Astrocyte (in vitro differentiated cells and primary cell): ENCODE measurements around the gene SOX21. TPM values are rescaled to one million over a fixed set of nuclear protein-coding genes. Genes with fewer than 3 reads are reported as not detected.
A peak's percentile ranks its signal among the peaks of the same experiment; 100 is the strongest.

Source experiments
- DNase-seq: peaks from one replicate; pipeline ENCODE4 v3.0.0-alpha.2; 2010; ENCODE audit warnings: low read depth
- FAIRE-seq: peaks from 2 replicates; lab custom pipeline; 2011; peaks lifted over from hg19 to GRCh38; lab: Jason Lieb, UNC
- H2AFZ ChIP-seq: 2 replicates; pipeline ENCODE4 v1.6.0; 2012; ENCODE audit warnings: low read depth, low read length, inconsistent platforms
- H3K27ac ChIP-seq: 2 replicates; pipeline ENCODE4 v1.5.1; 2011; ENCODE audit warnings: low read depth, low read length, inconsistent platforms
- H3K27me3 ChIP-seq: 2 replicates; pipeline ENCODE4 v1.6.0; 2011; ENCODE audit warnings: low read length, inconsistent platforms; ENCODE audit not compliant: insufficient read depth
- H3K36me3 ChIP-seq: 2 replicates; pipeline ENCODE4 v1.5.1; 2011; ENCODE audit warnings: low read length, inconsistent platforms; ENCODE audit not compliant: insufficient read depth
- H3K4me1 ChIP-seq: 2 replicates; pipeline ENCODE4 v1.5.1; 2011; ENCODE audit warnings: low read length, inconsistent platforms; ENCODE audit not compliant: insufficient read depth
- H3K4me2 ChIP-seq: 2 replicates; pipeline ENCODE4 v1.6.0; 2012; ENCODE audit warnings: low read length, inconsistent platforms
- H3K4me3 ChIP-seq: 2 replicates; pipeline ENCODE4 v1.5.1; 2011; ENCODE audit warnings: low read depth, mild to moderate bottlenecking, low read length, inconsistent platforms; ENCODE audit not compliant: insufficient read depth
- H3K79me2 ChIP-seq: 2 replicates; pipeline ENCODE4 v1.6.0; 2012; ENCODE audit warnings: mild to moderate bottlenecking, low read length, inconsistent platforms; ENCODE audit not compliant: insufficient read depth
- H3K9ac ChIP-seq: 2 replicates; pipeline ENCODE4 v1.6.0; 2012; ENCODE audit warnings: mild to moderate bottlenecking, low read length, inconsistent platforms
- H3K9me3 ChIP-seq: 2 replicates; pipeline ENCODE4 v1.5.1; 2012; ENCODE audit warnings: low read depth, mild to moderate bottlenecking, low read length, inconsistent platforms; ENCODE audit not compliant: insufficient read depth
- H4K20me1 ChIP-seq: 2 replicates; pipeline ENCODE4 v1.6.0; 2012; ENCODE audit warnings: low read length, inconsistent platforms; ENCODE audit not compliant: insufficient read depth
- H3K27ac Mint-ChIP-seq: one replicate; pipeline ENCODE4 v1.8.0; 2021; ENCODE audit warnings: mild to moderate bottlenecking, mixed read lengths; ENCODE audit not compliant: unreplicated experiment
- H3K27me3 Mint-ChIP-seq: one replicate; pipeline ENCODE4 v1.8.0; 2021; ENCODE audit warnings: low read depth, mixed read lengths; ENCODE audit not compliant: unreplicated experiment
- H3K36me3 Mint-ChIP-seq: one replicate; pipeline ENCODE4 v1.8.0; 2021; ENCODE audit warnings: low read depth, mixed read lengths; ENCODE audit not compliant: unreplicated experiment
- H3K4me1 Mint-ChIP-seq: one replicate; pipeline ENCODE4 v1.8.0; 2021; ENCODE audit warnings: low read depth, mixed read lengths; ENCODE audit not compliant: unreplicated experiment
- H3K4me3 Mint-ChIP-seq: one replicate; pipeline ENCODE4 v1.8.0; 2021; ENCODE audit warnings: mild to moderate bottlenecking, moderate library complexity, mixed read lengths; ENCODE audit not compliant: unreplicated experiment
- H3K9me3 Mint-ChIP-seq: one replicate; pipeline ENCODE4 v1.8.0; 2021; ENCODE audit warnings: mild to moderate bottlenecking, mixed read lengths; ENCODE audit not compliant: unreplicated experiment
- CTCF ChIP-seq: IDR thresholded peaks from 2 replicates; pipeline ENCODE4 v1.5.1; 2011; ENCODE audit warnings: low read depth, mild to moderate bottlenecking, inconsistent platforms, low read length, moderate library complexity; ENCODE audit not compliant: insufficient read depth
- EZH2 ChIP-seq: IDR thresholded peaks from 2 replicates; pipeline ENCODE4 v1.6.1; 2012; ENCODE audit warnings: mild to moderate bottlenecking, low read length, inconsistent platforms; ENCODE audit not compliant: insufficient read depth
- total RNA-seq: library from RNA; stranded (reverse); gene quantifications from 2 replicates; pipeline ENCODE4 v1.2.1, GENCODE V29; 2021

Gene SOX21
- total RNA-seq, 1 donor from 2014 or later: 0.77 TPM

- peaks cover 54% of the 10 kb centered on the region for H3K27me3 ChIP-seq
These were observed 641 bp upstream of the SOX21 start for GRCh38 chr13:94712812-94713560.

GRCh38 chr13:94711561-94712286 is 621 bp downstream of the SOX21 start:
- TF ChIP-seq CTCF: no peak
- peak; percentile 82 for TF ChIP-seq EZH2
- H3K36me3 ChIP-seq: no peaks in the 10 kb centered on the region
- peaks cover 9% of the 10 kb centered on the region for H3K4me1 ChIP-seq
- H3K4me1 Mint-ChIP-seq: peaks cover 8% of the 10 kb centered on the region
- H3K27ac Mint-ChIP-seq: no peak overlapping the region
- H3K9ac ChIP-seq: no peak overlapping the region
- H3K27ac ChIP-seq: no peak overlapping the region
- H3K4me2 ChIP-seq: peak overlapping the region; percentile 83
- DNase-seq (peak; percentile 29), FAIRE-seq (no peak)
- peaks cover 13% of the 10 kb centered on the region for H3K27me3 Mint-ChIP-seq
- peak overlapping the region; percentile 67 for H2AFZ ChIP-seq
- no peak overlapping the region for H3K4me3 ChIP-seq
- no peaks in the 10 kb centered on the region for H3K36me3 Mint-ChIP-seq
- peak overlapping the region; percentile 83 for H3K4me3 Mint-ChIP-seq
- no peaks in the 10 kb centered on the region for H3K9me3 ChIP-seq
- H3K79me2 ChIP-seq: no peaks in the 10 kb centered on the region
- H3K9me3 Mint-ChIP-seq: no peaks in the 10 kb centered on the region
- peaks cover 66% of the 10 kb centered on the region for H3K27me3 ChIP-seq
- no peaks in the 10 kb centered on the region for H4K20me1 ChIP-seq

More at GRCh38 chr13:94712812-94713560, 641 bp upstream of the SOX21 start:
- Histone ChIP-seq H3K9ac (no peak overlapping the region), H3K4me3 (peak overlapping the region; percentile 43), H3K4me1 (peaks cover 9% of the 10 kb centered on the region), H4K20me1 (no peaks in the 10 kb centered on the region), H2AFZ (peak overlapping the region; percentile 38), H3K9me3 (no peaks in the 10 kb centered on the region), H3K27ac (no peak overlapping the region), H3K4me2 (peak overlapping the region; percentile 83), H3K79me2 (no peaks in the 10 kb centered on the region), H3K36me3 (no peaks in the 10 kb centered on the region)
- FAIRE-seq (no peak), DNase-seq (peak; percentile 60)
- peaks cover 5% of the 10 kb centered on the region for H3K4me1 Mint-ChIP-seq
- no peaks in the 10 kb centered on the region for H3K36me3 Mint-ChIP-seq
- H3K4me3 Mint-ChIP-seq: peak overlapping the region; percentile 83
- peaks cover 9% of the 10 kb centered on the region for H3K27me3 Mint-ChIP-seq
- H3K27ac Mint-ChIP-seq: no peak overlapping the region
- TF ChIP-seq EZH2: peak; percentile 23
- no peak for TF ChIP-seq CTCF
- H3K9me3 Mint-ChIP-seq: no peaks in the 10 kb centered on the region
